GM03348 (cell line): ENCODE data around the gene RHOU.

Source experiments
- DNase-seq: peaks from one replicate; pipeline ENCODE4 v3.0.0; 2012; ENCODE audit warnings: low spot score

RHOU gene

GRCh38 chr1:228785366-228786330, 50.4 kb downstream of the RHOU start:
- no peak for DNase-seq

GRCh38 chr1:228786361-228787129, 51.3 kb downstream of the RHOU start:
- DNase-seq, result no peak

GRCh38 chr1:228791791-228792190, 56.5 kb downstream of the RHOU start:
- no peak for DNase-seq

GRCh38 chr1:228792601-228793000, 57.3 kb downstream of the RHOU start:
- no peak for DNase-seq

- DNase-seq, result no peak
Measured at GRCh38 chr1:228793032-228793431, 57.8 kb downstream of the RHOU start.

GRCh38 chr1:228794173-228794572, 58.9 kb downstream of the RHOU start:
- no peak for DNase-seq

GRCh38 chr1:228794810-228795209, 59.5 kb downstream of the RHOU start:
- no peak for DNase-seq

GRCh38 chr1:228795596-228795995, 60.3 kb downstream of the RHOU start:
- no peak for DNase-seq
